Neural cell (in vitro differentiated cells): Measurements from ENCODE around the gene CHERP. TPM values are rescaled to one million over a fixed set of nuclear protein-coding genes. Genes with fewer than 3 reads are reported as not detected.
A peak's percentile ranks its signal among the peaks of the same experiment; 100 is the strongest.

ENCODE experiments used
- H2AFZ ChIP-seq: fragments of 200-600, 300-800 bp; sonication (generic), shearing (Covaris generic); 2 replicates; pipeline ENCODE4 v1.6.0; 2014; ENCODE audit warnings: low read depth, mild to moderate bottlenecking, antibody characterized with exemption, low read length, moderate library complexity
- H3F3A ChIP-seq: fragments of 200-600 bp; shearing (Covaris generic); 2 replicates; pipeline ENCODE4 v1.6.1; 2016; ENCODE audit warnings: mild to moderate bottlenecking, moderate library complexity, mixed read lengths, antibody characterized with exemption, low read length; ENCODE audit not compliant: insufficient read depth, poor library complexity, severe bottlenecking
- H3K27ac ChIP-seq: fragments of 200-600, 300-800 bp; sonication (generic), shearing (Covaris generic); 2 replicates; pipeline ENCODE4 v1.5.1; 2014; ENCODE audit warnings: mild to moderate bottlenecking, low read length, moderate library complexity
- H3K27me3 ChIP-seq: fragments of 300-800, 200-600 bp; sonication (generic), shearing (Covaris generic); 2 replicates; pipeline ENCODE4 v1.6.0; 2014; ENCODE audit warnings: mild to moderate bottlenecking, low read depth, low read length, moderate library complexity; ENCODE audit not compliant: insufficient read depth
- H3K36me3 ChIP-seq: fragments of 300-800, 200-600 bp; sonication (generic), shearing (Covaris generic); 2 replicates; pipeline ENCODE4 v1.5.1; 2014; ENCODE audit warnings: mild to moderate bottlenecking, antibody characterized with exemption, low read length, moderate library complexity; ENCODE audit not compliant: insufficient read depth
- H3K4me2 ChIP-seq: fragments of 300-800, 200-600 bp; sonication (generic), shearing (Covaris generic); 2 replicates; pipeline ENCODE4 v1.6.0; 2014; ENCODE audit warnings: mild to moderate bottlenecking, low read length
- H3K4me3 ChIP-seq: fragments of 300-800, 200-600 bp; sonication (generic), shearing (Covaris generic); 2 replicates; pipeline ENCODE4 v1.5.1; 2014; ENCODE audit warnings: mild to moderate bottlenecking, low read length, moderate library complexity
- H3K79me2 ChIP-seq: fragments of 200-600 bp; shearing (Covaris generic); replicated peaks from 2 replicates; pipeline ENCODE4 v1.6.0; 2014; ENCODE audit warnings: mild to moderate bottlenecking, low read length, moderate library complexity; ENCODE audit not compliant: insufficient read depth
- H3K9ac ChIP-seq: fragments of 300-800, 200-600 bp; sonication (generic), shearing (Covaris generic); 2 replicates; pipeline ENCODE4 v1.6.1; 2016; ENCODE audit warnings: mild to moderate bottlenecking, low read length, mixed read lengths
- H3K9me2 ChIP-seq: fragments of 200-600 bp; shearing (Covaris generic); 2 replicates; pipeline ENCODE4 v1.6.1; 2016; ENCODE audit warnings: mild to moderate bottlenecking, low read length, mixed read lengths; ENCODE audit not compliant: insufficient read depth
- H3K9me3 ChIP-seq: fragments of 200-600, 300-800 bp; sonication (generic), shearing (Covaris generic); 2 replicates; pipeline ENCODE4 v1.6.1; 2016; ENCODE audit warnings: mild to moderate bottlenecking, mixed run types, low read length, moderate library complexity, mixed read lengths
- H4K20me1 ChIP-seq: fragments of 200-600 bp; shearing (Covaris generic); 2 replicates; pipeline ENCODE4 v1.6.1; 2016; ENCODE audit warnings: mild to moderate bottlenecking, mixed run types; ENCODE audit not compliant: insufficient read depth
- EP300 ChIP-seq: fragments of 450-650 bp; conservative IDR thresholded peaks from 2 replicates; pipeline ENCODE4 v1.6.1; 2014; ENCODE audit warnings: antibody characterized with exemption, mild to moderate bottlenecking, moderate library complexity; ENCODE audit not compliant: poor library complexity, severe bottlenecking
- EZH2 ChIP-seq: fragments of 200-600, 300-800 bp; shearing (Covaris generic), sonication (generic); IDR thresholded peaks from 2 replicates; pipeline ENCODE4 v1.6.1; 2014; ENCODE audit warnings: antibody characterized with exemption, low read length, borderline replicate concordance, mild to moderate bottlenecking; ENCODE audit not compliant: insufficient read depth, poor library complexity, severe bottlenecking
- MXI1 ChIP-seq: fragments of 450-650 bp; conservative IDR thresholded peaks from 2 replicates; pipeline ENCODE4 v1.6.1; 2014; ENCODE audit warnings: antibody characterized with exemption, mild to moderate bottlenecking; ENCODE audit not compliant: poor library complexity, severe bottlenecking
- POLR2AphosphoS5 ChIP-seq: IDR thresholded peaks from 2 replicates; pipeline ENCODE4 v1.6.1; 2012
- RAD21 ChIP-seq: fragments of 450-650 bp; conservative IDR thresholded peaks from 2 replicates; pipeline ENCODE4 v1.6.1; 2014; ENCODE audit warnings: antibody characterized with exemption, mild to moderate bottlenecking, moderate library complexity
- SMC3 ChIP-seq: fragments of 450-650 bp; conservative IDR thresholded peaks from 2 replicates; pipeline ENCODE4 v1.6.1; 2014; ENCODE audit warnings: antibody characterized with exemption, mild to moderate bottlenecking, moderate library complexity; ENCODE audit not compliant: poor library complexity
- TAF1 ChIP-seq: IDR thresholded peaks from 2 replicates; pipeline ENCODE4 v1.6.1; 2012; ENCODE audit warnings: low read depth
- polyA plus RNA-seq: library from polyadenylated mRNA; depleted of rRNA; stranded (reverse); fragments of >200 nt; gene quantifications from 2 replicates; pipeline ENCODE4 v1.2.3, GENCODE V29; 2014
- TF ChIP-seq, protein P1 (sequence below): fragments of 450-650 bp; IDR thresholded peaks from 2 replicates; pipeline ENCODE4 v1.5.1; 2014; ENCODE audit warnings: antibody characterized with exemption, mild to moderate bottlenecking, moderate library complexity; ENCODE audit not compliant: poor library complexity, severe bottlenecking
- TF ChIP-seq, protein P2 (sequence below): IDR thresholded peaks from 2 replicates; pipeline ENCODE4 v1.6.1; 2012; ENCODE audit warnings: borderline replicate concordance

Gene CHERP
- polyA plus RNA-seq, 1 donor from 2014 or later = 5.4 TPM

GRCh38 chr19:16587833-16588823 is 45.9 kb upstream of the CHERP start:
- no peaks in the 10 kb centered on the region for H3K27me3 ChIP-seq
- peak overlapping the region; percentile 40 for H3K4me3 ChIP-seq
- H4K20me1 ChIP-seq = no peaks in the 10 kb centered on the region
- H3K27ac ChIP-seq = peak overlapping the region; percentile 53
- H3K4me2 ChIP-seq = no peak overlapping the region
- no peaks in the 10 kb centered on the region for H3K9me3 ChIP-seq
- no peaks in the 10 kb centered on the region for H3K9me2 ChIP-seq
- H3K36me3 ChIP-seq = no peaks in the 10 kb centered on the region
- peak overlapping the region; percentile 30 for H3K9ac ChIP-seq
- H3K79me2 ChIP-seq = peaks cover 21% of the 10 kb centered on the region
- peaks cover 4% of the 10 kb centered on the region for H3F3A ChIP-seq
- TF ChIP-seq MXI1 (no peak), RAD21 (no peak), EZH2 (no peak), SMC3 (no peak)
- H2AFZ ChIP-seq = no peak overlapping the region

DNA sequence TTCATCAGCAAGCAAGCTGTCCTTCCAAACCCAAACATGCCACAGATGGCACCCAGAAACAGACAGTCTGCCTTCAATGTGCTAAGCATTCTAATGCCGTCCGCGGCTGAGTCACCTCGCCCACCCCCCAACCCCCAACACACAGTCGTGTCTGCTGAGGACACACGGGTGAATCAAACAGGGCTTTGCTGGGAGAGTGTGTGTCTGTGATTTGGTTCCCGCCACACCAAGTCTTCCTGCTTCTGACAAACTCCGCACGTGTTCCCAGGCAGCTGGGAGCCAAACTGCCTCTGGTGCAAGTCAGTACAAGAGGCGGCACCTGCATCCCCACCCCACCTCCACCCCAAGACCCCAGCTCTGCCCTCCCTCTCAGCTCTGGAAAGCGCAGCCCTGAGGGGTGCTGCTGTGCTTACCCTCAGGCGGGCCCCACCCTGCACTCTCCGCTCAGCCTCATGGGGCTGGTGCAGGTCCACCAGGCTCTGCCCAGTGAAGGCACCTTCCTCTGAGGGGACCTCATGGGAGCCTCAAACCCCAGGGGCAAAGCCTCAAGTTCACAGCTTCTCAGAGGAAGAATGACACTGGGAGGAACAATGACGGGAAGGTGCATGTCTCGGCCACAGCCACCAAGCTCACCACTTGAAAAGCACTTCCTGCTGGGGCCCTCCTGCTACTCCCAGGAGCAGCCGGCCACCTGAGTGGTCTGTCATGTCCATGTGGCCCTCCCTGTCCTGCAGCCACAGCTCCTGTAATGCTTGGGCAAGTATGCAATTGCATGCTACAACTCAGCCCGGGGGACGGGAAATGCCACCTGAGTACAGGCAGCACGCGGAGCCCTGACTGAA is 45.0 kb upstream of the CHERP start:
- Histone ChIP-seq H3K9me2 (no peaks in the 10 kb centered on the region), H3K4me2 (no peak overlapping the region), H3K9me3 (no peaks in the 10 kb centered on the region), H2AFZ (no peak overlapping the region), H4K20me1 (no peaks in the 10 kb centered on the region), H3K36me3 (no peaks in the 10 kb centered on the region), H3K9ac (peak overlapping the region; percentile 9), H3K79me2 (peaks cover 21% of the 10 kb centered on the region), H3K27ac (peak overlapping the region; percentile 53), H3F3A (peaks cover 7% of the 10 kb centered on the region), H3K27me3 (no peaks in the 10 kb centered on the region), H3K4me3 (peak overlapping the region; percentile 40)
- TF ChIP-seq EZH2 (no peak), POLR2AphosphoS5 (no peak), RAD21 (no peak), MXI1 (no peak), TAF1 (no peak), EP300 (no peak), SMC3 (no peak)
- TF ChIP-seq, protein P1, sequence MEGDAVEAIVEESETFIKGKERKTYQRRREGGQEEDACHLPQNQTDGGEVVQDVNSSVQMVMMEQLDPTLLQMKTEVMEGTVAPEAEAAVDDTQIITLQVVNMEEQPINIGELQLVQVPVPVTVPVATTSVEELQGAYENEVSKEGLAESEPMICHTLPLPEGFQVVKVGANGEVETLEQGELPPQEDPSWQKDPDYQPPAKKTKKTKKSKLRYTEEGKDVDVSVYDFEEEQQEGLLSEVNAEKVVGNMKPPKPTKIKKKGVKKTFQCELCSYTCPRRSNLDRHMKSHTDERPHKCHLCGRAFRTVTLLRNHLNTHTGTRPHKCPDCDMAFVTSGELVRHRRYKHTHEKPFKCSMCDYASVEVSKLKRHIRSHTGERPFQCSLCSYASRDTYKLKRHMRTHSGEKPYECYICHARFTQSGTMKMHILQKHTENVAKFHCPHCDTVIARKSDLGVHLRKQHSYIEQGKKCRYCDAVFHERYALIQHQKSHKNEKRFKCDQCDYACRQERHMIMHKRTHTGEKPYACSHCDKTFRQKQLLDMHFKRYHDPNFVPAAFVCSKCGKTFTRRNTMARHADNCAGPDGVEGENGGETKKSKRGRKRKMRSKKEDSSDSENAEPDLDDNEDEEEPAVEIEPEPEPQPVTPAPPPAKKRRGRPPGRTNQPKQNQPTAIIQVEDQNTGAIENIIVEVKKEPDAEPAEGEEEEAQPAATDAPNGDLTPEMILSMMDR = no peak
- TF ChIP-seq, protein P2, sequence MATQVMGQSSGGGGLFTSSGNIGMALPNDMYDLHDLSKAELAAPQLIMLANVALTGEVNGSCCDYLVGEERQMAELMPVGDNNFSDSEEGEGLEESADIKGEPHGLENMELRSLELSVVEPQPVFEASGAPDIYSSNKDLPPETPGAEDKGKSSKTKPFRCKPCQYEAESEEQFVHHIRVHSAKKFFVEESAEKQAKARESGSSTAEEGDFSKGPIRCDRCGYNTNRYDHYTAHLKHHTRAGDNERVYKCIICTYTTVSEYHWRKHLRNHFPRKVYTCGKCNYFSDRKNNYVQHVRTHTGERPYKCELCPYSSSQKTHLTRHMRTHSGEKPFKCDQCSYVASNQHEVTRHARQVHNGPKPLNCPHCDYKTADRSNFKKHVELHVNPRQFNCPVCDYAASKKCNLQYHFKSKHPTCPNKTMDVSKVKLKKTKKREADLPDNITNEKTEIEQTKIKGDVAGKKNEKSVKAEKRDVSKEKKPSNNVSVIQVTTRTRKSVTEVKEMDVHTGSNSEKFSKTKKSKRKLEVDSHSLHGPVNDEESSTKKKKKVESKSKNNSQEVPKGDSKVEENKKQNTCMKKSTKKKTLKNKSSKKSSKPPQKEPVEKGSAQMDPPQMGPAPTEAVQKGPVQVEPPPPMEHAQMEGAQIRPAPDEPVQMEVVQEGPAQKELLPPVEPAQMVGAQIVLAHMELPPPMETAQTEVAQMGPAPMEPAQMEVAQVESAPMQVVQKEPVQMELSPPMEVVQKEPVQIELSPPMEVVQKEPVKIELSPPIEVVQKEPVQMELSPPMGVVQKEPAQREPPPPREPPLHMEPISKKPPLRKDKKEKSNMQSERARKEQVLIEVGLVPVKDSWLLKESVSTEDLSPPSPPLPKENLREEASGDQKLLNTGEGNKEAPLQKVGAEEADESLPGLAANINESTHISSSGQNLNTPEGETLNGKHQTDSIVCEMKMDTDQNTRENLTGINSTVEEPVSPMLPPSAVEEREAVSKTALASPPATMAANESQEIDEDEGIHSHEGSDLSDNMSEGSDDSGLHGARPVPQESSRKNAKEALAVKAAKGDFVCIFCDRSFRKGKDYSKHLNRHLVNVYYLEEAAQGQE = no peak
